VCaP (cell line): ENCODE measurements around the gene NPAS2.

ENCODE experiments used
- H3K27ac ChIP-seq: fragments of 450-650 bp; 2 replicates; pipeline ENCODE4 v1.5.1; 2017
- CTCF ChIP-seq: fragments of 450-650 bp; conservative IDR thresholded peaks from 2 replicates; pipeline ENCODE4 v1.5.1; 2017; ENCODE audit warnings: mild to moderate bottlenecking, moderate library complexity

Gene NPAS2

GRCh38 chr2:100844514-100844913, 24.6 kb downstream of the NPAS2 start:
- TF ChIP-seq CTCF, result no peak
- no peak overlapping the region for H3K27ac ChIP-seq

DNA sequence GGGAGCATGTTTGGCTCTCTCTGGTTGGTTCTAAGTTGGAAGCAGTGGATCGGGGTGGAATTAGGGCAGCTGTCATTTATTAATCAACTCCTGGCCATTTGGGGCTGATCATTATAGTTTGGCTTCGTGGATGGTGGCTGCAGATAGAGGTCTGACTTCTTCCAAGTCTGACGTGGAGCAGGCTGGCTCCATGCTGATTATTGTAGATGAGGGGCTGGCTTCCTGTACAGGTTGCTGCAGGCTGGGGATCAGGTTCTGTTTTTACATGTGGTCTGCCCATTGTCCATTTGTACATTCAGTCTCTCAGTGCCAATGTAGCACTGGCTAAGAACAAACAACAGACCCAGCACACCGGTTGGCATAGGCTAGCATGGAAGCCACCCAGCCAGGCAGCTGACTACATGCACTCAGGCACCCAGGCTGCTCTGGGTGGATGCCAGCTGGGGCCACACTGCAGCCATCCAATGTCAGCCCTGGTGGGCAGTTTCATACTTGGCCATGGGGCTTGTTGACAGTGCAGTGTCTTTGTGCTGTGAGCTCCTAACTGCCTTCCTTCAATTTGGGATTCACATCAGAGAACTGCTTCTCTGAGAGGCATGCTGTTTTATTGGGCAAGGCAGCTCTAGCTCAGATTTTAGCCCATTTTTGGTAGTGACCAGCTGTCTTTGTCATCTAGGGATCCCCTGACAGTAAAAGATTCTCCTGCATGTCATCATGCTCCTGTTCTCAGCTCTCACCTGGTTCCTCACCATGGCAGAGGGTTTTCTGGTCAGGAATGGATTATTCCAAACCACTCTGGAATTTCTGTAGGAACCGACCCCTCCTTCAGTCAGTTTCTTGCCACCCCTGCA, 25.4 kb downstream of the NPAS2 start:
- H3K27ac ChIP-seq, result no peak overlapping the region
- no peak for TF ChIP-seq CTCF

- TF ChIP-seq CTCF, result no peak
- no peak overlapping the region for H3K27ac ChIP-seq
Measured at GRCh38 chr2:100846716-100847115, 26.8 kb downstream of the NPAS2 start.

DNA sequence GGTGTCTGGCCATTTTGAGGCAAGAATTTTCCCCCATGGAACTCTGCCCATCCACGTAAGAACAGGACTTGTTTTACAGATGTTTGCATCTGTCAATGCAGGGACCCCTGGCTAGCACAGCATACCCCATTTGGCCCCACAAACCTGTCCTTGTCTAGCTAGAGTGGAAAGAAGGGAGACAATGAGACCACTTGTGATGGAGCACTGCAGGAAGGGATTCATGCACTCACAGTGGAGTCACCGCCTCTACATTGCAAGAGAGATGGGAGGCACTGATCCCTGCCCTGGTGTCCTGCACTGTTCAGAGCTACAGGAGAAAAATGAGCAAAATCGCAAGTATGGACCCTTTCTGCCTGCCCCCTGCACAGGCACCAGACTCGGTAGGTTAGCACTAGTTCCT, 32.5 kb downstream of the NPAS2 start:
- TF ChIP-seq CTCF, result no peak
- H3K27ac ChIP-seq, result no peak overlapping the region

GRCh38 chr2:100852999-100853908, 33.3 kb downstream of the NPAS2 start:
- H3K27ac ChIP-seq, result no peak overlapping the region
- no peak for TF ChIP-seq CTCF

DNA sequence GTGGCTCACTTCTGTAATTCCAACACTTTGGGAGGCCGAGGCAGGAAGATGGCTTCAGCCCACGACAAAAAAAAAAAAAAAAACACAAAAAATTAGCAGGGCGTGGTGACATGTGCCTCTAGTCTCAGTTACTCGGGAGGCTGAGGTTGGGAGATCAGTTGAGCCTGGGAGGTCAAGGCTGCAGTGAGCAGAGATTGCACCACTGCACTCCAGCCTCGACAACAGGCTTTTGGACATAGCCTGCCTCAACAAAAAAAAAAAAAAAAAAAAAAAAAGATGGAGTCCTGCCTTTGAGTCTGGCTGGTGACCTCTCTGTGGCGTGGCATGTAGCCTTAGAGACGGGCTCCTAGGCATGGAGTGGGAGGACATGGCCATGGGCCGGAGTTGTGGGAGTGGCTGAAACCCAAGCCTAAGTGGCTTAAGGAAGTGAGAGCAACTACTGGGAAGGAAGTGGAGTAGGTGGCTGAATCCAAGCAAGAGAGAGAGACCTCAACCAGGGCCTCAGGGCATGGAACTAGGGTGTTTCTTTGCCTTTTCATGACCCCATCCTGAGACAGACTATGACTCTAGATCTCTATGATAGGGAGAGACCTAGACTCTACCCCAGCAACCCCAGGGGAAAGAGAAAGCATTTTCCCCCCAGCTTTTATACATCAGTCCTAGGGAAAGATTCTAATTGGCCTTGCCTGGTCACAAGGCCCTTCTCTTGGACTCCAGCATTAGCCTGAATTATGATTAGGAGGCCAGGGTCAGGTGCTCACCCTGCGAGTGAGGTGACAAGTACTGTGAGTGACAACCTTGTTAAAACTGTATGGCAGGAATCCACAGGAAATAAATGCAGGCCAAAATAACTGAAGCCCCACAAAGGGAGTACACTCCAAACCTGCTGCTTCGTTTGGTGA, 34.2 kb downstream of the NPAS2 start:
- no peak overlapping the region for H3K27ac ChIP-seq
- no peak for TF ChIP-seq CTCF
